NCI-H128 (cell line): ENCODE measurements around the gene DENND1C.
"Not testable (repeated sequence)": the region's sequence is repeated elsewhere in the genome, so short reads cannot be mapped to it uniquely, and the experiment has no call there.

Experiments used
- DNase-seq: peaks from one replicate; lab custom pipeline; 2025; ENCODE audit not compliant: unreplicated experiment; lab: John Stamatoyannopoulos, UW

DENND1C gene

DNA sequence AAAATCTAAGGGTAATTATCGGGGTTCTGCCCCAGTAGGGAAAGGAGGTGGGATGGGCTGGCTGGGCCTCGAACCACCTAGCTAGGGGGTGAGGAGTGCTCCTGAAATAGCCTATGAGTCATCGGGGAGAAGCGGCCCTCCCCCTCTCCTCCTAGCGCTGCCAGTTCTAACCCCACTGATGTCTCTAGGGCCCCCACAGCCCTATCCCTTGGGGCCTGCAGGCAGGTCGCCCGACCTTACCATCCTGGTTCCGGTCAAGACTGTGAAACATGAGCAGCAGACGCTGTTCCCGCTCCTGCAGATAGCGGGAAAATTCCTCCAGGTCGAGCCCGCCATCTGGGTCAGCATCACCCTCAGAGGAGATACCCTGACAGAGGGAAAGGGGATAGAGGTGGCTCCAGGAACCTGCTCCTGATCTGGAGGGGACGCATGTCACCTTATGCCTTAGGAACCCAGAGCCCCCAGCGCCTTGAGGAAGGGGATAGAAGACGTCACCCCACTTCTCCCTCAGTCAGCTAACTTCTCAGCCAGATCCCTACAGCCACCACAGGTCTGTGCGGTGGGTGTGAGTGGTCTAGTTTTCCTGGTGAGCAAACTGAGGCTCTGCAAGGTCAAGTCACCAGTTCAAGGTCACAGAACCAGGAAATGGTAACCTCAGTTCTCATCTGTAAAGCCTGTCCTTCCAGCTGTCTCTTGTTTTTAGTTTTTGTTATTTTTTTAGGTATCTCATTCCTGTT is 23.5 kb downstream of the DENND1C start:
- DNase-seq, result no peak

DNA sequence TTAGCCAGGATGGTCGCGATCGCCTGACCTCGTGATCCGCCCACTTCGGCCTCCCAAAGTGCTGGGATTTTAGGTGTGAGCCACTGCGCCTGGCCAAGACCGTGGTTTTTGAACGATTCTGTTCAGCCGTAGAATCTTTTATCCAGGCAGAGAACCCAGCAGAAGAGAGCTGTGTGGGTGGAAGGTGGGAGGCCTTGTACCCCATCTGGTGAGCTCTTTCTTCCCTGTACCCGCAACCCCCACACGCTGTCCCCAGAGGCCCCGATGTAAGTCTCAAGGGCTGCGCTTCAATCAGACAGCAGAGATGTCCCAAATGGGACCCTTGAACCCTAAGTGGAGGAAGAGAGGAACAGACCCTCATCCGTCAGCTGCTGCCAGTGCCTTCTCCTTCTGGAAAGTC is 25.7 kb downstream of the DENND1C start:
- DNase-seq, result no peak

- DNase-seq, result no peak
These were observed 27.5 kb downstream of the DENND1C start for GRCh38 chr19:6453951-6454565.

- no peak for DNase-seq
These were observed 28.7 kb downstream of the DENND1C start for GRCh38 chr19:6452899-6453298.

DNA sequence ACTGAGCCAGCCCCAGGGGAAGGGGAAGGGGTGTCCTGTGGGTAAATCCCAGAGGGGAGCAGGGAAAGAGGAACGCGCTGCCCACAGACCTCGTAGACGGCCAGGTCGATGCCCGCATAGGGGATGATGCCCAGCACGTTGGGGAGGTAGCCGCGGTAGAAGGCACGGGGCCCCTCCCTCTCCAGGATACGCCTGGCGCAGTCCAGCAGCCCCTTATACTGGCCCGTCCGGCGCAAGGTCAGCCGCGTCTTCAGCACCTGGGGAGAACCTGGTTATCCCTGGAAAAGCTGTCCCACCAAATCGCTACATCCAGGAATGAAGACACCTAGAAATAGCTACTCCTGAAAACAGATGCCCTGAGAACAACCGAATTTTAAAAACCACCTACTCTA is 29.4 kb downstream of the DENND1C start:
- DNase-seq, result no peak

- no peak for DNase-seq
These were observed 29.9 kb downstream of the DENND1C start for GRCh38 chr19:6451583-6452222.

DNA sequence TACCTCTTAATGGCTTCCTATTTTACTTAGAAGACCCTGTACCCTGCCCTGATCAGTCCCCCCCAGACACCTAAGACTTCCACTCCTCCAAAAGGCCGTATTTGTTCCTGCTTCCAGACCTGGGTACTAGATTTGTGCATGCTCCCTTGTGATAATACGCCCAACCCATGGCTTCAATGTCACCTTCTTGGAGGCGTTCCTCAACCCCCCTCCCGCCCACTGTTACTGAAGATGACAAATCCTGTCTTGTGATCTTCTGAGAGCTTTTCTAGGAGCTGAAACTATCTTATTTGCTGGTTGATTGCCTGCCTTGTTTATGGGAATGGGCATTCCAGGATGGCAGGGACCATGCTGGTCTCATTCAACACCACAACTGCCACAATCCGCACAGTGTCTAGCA is 31.4 kb downstream of the DENND1C start:
- no peak for DNase-seq

- no peak for DNase-seq
These were observed 33.5 kb downstream of the DENND1C start for GRCh38 chr19:6448045-6448444.

DNA sequence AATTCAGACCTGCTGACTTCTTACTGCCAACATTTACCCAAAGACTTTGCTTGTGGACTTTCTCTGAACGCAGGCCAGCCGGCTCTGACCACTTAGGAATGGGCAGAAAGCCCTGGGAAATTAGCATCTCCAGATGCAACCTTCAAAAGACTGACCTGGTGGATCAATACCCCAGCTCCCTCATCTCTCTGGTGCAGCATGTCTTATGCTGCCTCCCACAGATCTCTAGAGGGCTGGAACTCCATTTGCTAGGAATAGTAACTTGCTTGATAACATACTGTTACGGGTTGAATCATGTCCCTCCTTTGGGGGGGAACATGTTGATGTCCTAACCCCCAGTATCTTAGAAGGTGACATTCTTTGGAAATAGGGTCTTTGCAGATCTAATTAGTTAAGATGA is 35.1 kb downstream of the DENND1C start:
- no peak for DNase-seq

- DNase-seq, result no peak
These were observed 37.6 kb downstream of the DENND1C start for GRCh38 chr19:6443986-6444385.

DNA sequence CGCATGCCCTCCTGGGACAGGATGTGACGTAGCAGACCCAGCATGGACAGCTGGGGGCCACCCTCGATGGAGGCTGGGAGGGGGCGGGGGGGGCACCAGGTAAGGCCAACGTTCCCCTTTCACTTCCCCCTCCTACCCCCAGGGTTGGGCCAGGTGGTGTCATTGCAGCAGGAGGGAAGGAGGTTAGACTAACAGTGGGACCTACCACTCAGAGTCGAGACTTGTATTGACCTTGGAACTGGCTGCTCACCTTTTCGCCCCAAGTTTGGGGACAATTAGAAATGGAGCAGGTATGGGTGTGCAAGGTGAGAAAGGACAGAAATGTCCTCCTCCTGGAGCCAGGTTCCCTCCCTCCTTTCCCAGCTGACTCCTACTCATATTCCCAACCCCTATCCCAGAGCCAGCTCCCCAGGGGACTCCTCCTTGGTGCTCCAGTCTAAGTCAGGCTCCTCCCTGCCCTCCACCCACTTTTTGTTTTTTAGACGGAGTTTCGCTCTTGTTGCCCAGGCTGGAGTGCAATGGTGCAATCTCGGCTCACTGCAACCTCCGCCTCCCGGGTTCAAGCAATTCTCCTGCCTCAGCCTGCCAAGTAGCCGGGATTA is 39.4 kb downstream of the DENND1C start:
- DNase-seq, result no peak

GRCh38 chr19:6440905-6441304 is 40.7 kb downstream of the DENND1C start:
- DNase-seq, result no peak

- DNase-seq, result no peak
These were observed 41.8 kb downstream of the DENND1C start for GRCh38 chr19:6439743-6440142.

DNA sequence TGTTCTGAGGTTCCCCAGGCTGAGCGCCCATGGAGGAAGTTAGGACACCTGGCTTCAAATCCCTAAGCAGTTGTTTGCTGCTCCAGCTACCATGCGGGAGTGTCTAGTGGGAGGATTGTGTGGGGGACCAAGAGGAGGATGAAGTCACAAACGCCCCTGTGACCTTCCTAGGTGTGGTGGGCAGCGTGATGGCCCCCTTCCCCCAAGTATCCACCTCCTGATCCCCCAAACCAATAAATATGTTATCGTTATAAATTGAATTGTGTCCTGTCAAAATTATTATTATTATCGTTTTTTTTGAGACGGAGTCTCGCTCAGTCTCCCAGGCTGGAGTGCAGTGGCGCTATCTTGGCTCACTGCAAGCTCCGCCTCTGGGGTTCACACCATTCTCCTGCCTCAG is 47.9 kb downstream of the DENND1C start, which contains the start of gene SLC25A41:
Gene SLC25A41 (minus strand): TSS at position 101 of the 400 bp plus-strand sequence. CDS start 70 bp downstream, at position 31.
- DNase-seq, result no peak

GRCh38 chr19:6433165-6433564 is 48.4 kb downstream of the DENND1C start:
- DNase-seq, result no peak

GRCh38 chr19:6431891-6432290 is 49.7 kb downstream of the DENND1C start:
- no peak for DNase-seq

GRCh38 chr19:6429419-6430221 is 52.0 kb downstream of the DENND1C start:
- no peak for DNase-seq

DNA sequence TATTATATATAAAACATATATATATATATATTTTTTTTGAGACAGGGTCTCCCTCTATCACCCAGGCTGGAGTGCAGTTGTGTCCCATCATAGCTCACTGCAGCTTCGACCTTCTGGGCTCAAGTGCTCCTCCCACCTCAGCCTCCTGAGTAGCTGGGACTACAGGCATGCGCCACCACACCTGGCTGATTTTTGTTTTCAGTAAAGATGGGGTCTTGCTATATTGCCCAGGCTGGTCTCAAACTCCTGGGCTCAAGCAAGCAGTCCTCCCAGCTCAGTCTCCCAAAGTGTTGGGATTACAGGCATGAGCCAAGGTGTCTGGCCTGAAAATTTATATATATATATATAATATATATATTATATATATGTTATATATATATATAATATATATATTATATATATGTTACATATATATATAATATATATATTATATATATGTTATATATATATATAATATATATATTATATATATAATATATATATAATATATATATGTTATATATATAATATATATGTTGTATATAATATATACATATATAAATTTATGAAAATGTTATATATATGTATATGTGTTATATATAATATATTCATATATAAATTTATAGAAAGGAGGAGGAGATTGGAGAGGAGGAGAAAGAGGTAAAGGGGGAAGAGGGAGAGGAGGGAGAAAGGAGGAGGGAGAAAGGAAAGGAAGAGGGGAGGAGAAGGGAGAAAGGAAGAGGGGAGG is 52.7 kb downstream of the DENND1C start:
- not testable (repeated sequence) for DNase-seq

DNA sequence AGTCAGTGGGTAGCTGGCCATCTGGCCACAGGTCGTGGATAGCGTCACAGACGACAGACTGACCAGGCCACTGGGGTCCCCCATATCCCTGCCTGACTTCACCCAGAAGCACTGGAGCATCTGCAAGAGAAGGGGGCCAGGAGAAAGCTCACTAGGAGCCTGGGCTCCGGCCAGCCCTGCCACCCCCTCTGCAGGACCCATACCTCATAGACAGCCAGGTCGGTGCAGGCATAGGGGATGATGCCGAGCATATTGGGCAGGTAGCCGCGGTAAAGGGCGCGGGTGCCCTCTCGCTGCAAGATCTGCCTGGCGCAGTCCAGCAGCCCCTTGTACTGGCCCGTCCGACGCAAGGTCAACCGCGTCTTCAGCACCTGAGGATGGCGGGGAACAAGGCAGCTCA is 54.5 kb downstream of the DENND1C start:
- no peak for DNase-seq
